Rectal smooth muscle tissue (tissue), 1 donor: Measurements from ENCODE around the gene TXNRD2.

Source experiments
- H3K27ac ChIP-seq: one replicate; pipeline ENCODE4 v1.7.0; 2013; ENCODE audit warnings: low read depth, low read length, inconsistent platforms
- H3K27me3 ChIP-seq: one replicate; pipeline ENCODE4 v1.7.0; 2013; ENCODE audit warnings: low read length; ENCODE audit not compliant: control insufficient read depth, insufficient read depth
- H3K36me3 ChIP-seq: one replicate; pipeline ENCODE4 v1.7.0; 2013; ENCODE audit warnings: low read length; ENCODE audit not compliant: control insufficient read depth, insufficient read depth
- H3K4me1 ChIP-seq: one replicate; pipeline ENCODE4 v1.7.0; 2013; ENCODE audit warnings: low read length; ENCODE audit not compliant: control insufficient read depth, insufficient read depth
- H3K4me3 ChIP-seq: one replicate; pipeline ENCODE4 v1.7.0; 2013; ENCODE audit warnings: low read length
- H3K9ac ChIP-seq: one replicate; pipeline ENCODE4 v1.7.0; 2013; ENCODE audit warnings: low read length

TXNRD2 gene

DNA sequence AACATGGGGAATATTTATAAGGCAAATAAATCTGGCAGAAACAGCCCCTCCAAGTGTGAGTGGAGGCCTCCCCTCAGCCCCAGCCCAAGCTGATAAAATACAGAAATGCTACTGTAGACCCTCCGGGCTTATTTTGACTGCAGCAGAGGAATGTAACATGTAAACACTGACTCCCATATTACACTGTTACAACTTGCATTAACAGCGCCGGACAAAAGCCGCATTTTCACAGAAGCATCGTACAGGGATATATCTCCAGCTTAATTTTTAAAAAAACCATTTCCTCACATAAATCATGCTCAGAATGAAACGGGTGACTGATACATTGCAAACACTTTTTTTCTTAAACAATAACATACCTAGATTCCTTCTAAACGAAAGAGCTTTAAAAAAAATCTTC lies 36.7 kb downstream of the TXNRD2 start:
- Histone ChIP-seq H3K4me3 (no peak overlapping the region), H3K36me3 (no peaks in the 10 kb centered on the region), H3K27ac (no peak overlapping the region), H3K4me1 (no peaks in the 10 kb centered on the region), H3K9ac (no peak overlapping the region), H3K27me3 (no peaks in the 10 kb centered on the region)

DNA sequence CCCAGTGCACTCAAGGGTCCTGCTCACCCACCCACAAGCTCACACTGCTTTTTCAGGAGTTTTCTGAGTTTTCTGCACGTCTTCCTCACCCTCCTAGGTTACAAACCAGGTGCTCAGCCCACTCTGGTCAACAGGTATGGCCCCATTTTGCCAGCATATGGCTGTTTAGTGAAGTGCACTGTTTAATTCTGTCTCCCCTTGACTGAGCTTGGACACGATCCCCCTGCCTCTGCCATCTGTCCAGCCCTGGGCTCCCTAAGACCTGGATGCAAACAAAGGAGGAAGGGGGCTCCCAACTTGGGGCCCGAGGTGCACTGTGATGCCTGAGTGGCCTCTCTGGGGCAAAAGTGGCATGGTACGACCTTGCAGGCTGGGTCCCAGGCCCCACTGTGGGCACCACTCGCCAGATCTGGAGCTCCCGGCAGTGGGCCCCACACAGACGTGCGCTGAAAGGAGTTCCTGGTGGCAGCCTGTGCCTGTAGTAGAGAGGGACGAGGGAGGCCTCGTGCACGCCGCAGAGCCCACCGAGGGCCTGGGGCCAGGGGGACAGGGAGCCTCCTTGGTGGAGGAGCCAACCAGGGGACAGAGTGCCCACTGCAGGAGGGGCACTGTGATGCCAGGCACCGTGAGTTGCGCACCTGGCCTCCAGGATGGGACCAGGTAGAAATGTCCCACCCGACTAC lies 37.3 kb downstream of the TXNRD2 start:
- Histone ChIP-seq H3K9ac (no peak overlapping the region), H3K36me3 (no peaks in the 10 kb centered on the region), H3K4me3 (no peak overlapping the region), H3K27ac (no peak overlapping the region), H3K27me3 (no peaks in the 10 kb centered on the region), H3K4me1 (no peaks in the 10 kb centered on the region)

DNA sequence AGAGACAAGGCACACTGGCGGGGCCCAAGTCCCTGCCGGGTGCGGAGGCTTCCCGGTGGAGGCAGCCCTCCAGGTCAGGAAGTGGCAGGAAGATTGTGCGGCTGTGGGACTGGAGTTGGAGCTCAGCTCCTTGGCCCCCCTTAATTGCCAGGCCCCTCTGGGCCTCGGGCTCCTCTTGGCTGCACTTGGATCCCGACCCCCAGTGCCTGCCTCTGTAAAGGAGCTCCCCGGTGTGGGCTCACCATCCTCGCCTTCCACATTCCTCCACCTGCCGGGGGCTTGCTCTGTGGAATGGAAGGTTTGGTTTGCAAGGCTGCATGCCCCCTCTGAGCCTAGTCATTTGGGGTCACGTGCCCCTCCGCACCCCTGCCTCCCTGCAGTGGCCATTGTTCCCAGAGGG lies 38.1 kb downstream of the TXNRD2 start:
- Histone ChIP-seq H3K4me3 (no peak overlapping the region), H3K27me3 (no peaks in the 10 kb centered on the region), H3K4me1 (no peaks in the 10 kb centered on the region), H3K9ac (no peak overlapping the region), H3K36me3 (no peaks in the 10 kb centered on the region), H3K27ac (no peak overlapping the region)

DNA sequence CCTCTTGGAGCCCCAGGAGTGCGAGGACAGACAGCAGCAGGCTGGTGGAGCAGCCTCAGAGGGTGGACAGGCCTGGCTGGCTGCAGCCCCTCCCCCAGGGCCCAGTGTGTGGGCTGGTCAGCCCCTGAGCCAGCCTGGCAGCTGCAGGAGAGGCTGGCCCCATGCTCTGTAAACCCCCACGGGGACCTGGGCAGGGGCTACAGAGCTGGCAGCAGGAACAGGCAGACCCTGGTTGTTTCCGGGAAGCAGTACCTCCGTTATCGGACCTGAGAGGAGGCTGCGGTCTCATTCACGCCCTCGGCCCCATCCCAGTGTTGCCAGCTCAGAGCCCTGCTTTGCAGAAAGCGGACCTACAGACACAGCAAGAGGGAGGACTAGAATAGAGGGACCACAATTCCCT lies 38.6 kb downstream of the TXNRD2 start:
- Histone ChIP-seq H3K4me3 (no peak overlapping the region), H3K9ac (no peak overlapping the region), H3K4me1 (no peaks in the 10 kb centered on the region), H3K27me3 (no peaks in the 10 kb centered on the region), H3K36me3 (no peaks in the 10 kb centered on the region), H3K27ac (no peak overlapping the region)

DNA sequence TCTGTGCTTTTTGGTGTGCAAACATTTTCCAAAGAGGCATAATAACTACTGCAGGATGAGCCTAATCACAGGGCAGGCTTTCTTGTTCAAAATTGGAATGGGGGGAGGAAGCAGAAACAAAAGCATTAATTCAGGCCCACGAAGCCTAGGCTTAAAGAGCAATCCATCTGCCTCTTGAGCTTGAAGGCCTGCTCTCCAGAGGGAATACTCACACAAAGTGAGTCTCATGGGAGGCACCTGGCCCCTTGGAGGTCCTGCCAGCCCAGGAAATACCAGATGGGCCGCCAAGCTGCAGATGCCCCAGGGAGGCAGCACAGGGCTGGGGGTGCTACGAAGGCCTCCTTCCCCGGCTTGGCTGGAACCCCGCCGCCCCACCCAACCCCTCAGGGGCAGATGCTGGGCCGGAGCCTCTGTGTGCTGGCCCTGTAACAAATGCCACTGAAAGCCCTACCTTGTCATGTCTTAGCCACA lies 39.3 kb downstream of the TXNRD2 start:
- no peaks in the 10 kb centered on the region for H3K27me3 ChIP-seq
- no peaks in the 10 kb centered on the region for H3K36me3 ChIP-seq
- no peak overlapping the region for H3K4me3 ChIP-seq
- H3K27ac ChIP-seq = no peak overlapping the region
- no peak overlapping the region for H3K9ac ChIP-seq
- no peaks in the 10 kb centered on the region for H3K4me1 ChIP-seq

DNA sequence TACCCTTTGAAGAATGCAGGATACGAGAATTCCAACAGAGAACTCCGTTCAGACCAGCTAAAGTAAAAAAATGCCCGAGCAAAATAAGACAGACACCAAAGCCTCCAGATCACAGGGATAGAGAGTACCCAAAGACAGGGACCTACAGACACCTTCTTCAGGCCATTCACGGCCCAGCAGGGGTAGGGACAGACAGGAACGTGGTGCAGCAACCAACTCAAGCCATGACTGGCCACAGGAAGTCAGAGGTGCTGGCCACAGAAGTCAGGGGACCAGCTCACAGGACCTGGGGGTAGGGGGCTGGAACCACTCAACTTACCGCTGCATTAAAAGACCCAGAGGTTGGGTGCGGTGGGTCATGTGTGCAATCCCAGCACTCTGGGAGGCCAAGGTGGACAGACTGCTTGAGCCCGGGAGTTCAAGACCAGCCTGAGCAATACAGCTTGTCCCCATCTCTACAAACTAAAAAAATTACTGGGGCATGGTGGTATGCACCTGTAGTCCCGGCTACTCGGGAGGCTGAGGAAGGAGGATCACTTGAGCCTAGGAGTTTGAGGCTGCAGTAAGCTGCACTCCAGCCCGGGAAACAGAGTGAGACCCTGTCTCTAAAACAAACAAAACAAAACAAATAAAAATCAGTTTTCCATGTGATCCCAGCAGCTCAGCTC lies 39.9 kb downstream of the TXNRD2 start:
- Histone ChIP-seq H3K9ac (no peak overlapping the region), H3K27me3 (no peaks in the 10 kb centered on the region), H3K4me3 (no peak overlapping the region), H3K36me3 (no peaks in the 10 kb centered on the region), H3K4me1 (no peaks in the 10 kb centered on the region), H3K27ac (no peak overlapping the region)

DNA sequence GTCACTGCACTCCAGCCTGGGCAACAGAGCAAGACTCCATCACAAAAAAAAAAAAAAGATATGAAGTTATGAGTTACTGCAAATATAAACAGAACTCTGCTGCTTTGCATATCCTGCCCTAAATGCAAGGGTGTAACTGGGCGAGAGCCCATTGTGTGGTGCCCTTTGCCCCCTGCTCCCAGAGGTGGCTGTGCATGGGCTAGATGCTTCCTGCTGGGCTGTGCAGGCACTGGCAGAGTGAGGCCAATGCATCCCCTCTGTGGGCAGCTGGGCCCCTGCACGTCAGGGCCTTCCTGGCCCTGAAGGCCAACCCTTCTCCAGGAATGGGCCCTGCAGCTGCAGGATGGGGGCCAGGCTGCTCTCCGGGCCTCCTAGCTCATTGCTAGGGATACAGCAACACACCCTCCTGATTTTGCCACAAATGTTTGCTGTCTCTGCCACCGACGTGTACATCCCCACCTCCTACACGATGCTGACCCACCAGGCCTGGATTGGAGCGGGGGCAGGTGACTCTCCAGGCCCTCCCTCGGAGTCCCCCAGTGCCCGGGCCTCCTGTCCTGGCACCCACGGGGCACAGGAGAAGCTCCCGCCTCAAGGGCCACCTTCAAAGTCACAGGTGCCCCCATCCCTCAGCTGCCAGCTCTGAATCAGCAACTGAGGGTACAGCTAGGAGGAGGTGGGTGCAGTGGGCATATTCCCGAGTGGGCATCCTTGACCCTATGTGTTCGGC lies 40.7 kb downstream of the TXNRD2 start:
- H3K27me3 ChIP-seq = no peaks in the 10 kb centered on the region
- H3K9ac ChIP-seq = no peak overlapping the region
- H3K36me3 ChIP-seq = peaks cover 2% of the 10 kb centered on the region
- H3K4me3 ChIP-seq = no peak overlapping the region
- H3K27ac ChIP-seq = no peak overlapping the region
- no peaks in the 10 kb centered on the region for H3K4me1 ChIP-seq

DNA sequence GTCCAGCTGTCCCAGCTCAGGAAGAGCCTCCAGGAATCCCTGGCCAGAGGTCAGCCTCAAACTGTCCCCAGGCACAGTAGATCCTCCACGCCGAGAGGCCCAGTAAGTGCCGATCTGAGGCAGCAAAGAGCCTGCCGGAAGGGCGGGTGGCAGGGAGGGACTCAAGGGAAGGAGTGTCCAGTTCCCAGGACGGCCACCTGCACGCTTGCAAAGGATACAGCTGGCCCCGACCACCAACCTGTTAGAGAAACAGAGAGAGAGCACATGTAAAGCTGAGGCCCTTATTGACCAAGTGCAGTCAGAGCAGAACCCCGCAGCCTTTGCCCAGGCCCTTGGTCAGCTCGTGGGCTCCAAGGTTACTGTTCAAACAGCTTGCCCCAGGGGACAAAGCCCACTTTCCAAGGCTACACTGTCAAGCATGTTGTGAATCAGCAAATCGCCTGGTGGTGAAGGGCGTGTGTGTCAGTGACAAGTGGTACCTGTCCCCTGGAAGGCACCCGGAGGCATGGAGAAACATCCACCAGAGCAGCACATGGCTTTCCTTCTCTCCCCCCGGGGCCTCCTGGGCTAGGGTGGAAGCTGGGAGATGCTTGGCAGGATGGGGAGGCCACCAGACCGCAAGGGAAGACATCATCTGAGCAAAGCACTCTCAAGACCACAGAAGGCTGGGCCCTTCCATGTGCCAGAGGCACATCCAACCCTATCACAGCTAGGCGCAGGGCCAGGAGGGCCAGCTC lies 42.6 kb downstream of the TXNRD2 start:
- Histone ChIP-seq H3K27ac (no peak overlapping the region), H3K27me3 (no peaks in the 10 kb centered on the region), H3K4me3 (no peak overlapping the region), H3K4me1 (no peaks in the 10 kb centered on the region), H3K36me3 (peaks cover 2% of the 10 kb centered on the region), H3K9ac (no peak overlapping the region)

DNA sequence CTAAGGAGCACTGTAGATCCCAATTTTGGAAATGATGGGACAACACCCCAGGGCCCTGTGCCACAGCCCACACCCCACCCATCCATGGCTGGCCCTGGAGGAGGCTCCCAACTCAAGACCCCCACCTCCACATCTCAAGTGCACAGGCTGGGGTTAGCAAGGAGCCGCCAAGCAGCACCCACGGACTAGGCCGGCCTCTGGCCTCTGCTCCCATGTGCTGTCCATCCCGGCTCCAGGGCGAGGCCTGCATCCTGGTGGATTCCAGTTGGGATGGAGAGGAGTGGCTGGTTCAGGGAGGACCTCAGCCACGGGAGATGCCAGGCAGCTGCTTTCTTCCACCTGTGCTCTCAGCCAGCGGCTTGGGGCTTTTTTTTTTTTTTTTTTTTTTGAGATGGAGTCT lies 43.5 kb downstream of the TXNRD2 start:
- Histone ChIP-seq H3K27ac (no peak overlapping the region), H3K4me1 (no peaks in the 10 kb centered on the region), H3K9ac (no peak overlapping the region), H3K4me3 (no peak overlapping the region), H3K27me3 (no peaks in the 10 kb centered on the region), H3K36me3 (peaks cover 2% of the 10 kb centered on the region)

DNA sequence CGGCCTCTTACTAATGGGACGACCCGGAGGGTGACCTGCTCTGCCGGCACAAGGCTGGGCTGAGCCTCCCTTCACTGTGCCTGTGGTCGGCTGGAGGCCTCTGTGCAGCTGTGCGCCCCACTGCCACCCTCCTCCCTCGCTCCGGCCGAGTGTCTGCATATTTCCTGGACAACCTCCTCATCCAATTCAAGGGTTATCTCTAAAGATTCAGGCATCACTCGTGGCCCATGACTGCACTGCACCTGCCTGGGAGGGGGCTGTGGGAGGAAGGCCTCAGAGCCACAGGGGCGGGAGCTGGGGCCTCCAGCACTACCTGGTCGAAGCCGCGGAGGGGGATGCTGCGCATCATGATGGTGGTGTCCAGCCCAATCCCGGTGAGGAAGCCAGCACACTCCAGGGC lies 43.9 kb downstream of the TXNRD2 start:
- no peak overlapping the region for H3K4me3 ChIP-seq
- peaks cover 2% of the 10 kb centered on the region for H3K36me3 ChIP-seq
- no peak overlapping the region for H3K9ac ChIP-seq
- H3K27me3 ChIP-seq = no peaks in the 10 kb centered on the region
- H3K27ac ChIP-seq = no peak overlapping the region
- H3K4me1 ChIP-seq = no peaks in the 10 kb centered on the region

DNA sequence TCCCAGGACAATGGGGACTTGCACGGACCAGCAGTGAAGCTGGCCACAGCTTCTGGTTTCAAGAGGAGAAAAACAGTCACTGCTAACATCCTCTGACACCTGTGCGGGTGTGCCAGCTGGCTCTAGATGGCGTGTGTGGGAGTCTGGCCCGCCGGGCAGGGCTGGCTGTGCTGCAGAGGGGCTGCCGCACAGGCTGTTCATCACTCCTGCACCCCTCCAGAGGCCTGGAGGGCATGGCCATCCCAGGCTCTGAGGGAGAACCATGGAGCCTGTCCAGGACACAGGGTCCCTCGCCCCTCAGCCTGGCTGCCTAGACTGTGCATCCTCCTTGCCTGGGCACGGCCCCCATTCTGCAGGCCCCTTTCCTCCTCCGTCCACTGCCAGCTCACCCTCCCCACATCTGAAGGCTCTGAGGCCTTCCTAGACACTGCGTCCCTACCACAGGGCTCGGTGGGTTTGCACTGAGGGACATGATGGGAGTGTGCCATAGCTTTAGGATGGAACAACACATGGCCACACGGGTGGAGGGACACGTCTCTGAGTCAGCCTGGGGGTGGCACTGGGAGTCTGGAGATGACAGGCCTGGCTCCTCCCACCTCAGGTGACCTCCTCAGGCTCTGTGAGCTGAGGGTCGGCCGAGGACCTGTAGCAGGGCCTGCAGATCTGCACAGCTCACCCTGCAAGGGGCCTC lies 44.8 kb downstream of the TXNRD2 start:
- Histone ChIP-seq H3K27ac (no peak overlapping the region), H3K4me3 (no peak overlapping the region), H3K36me3 (peaks cover 2% of the 10 kb centered on the region), H3K9ac (no peak overlapping the region), H3K27me3 (no peaks in the 10 kb centered on the region), H3K4me1 (no peaks in the 10 kb centered on the region)
